ENCODE results near the gene FBXL14. TPM values are rescaled to one million over a fixed set of nuclear protein-coding genes. Genes with fewer than 3 reads are reported as not detected.

The FBXL14 gene
- total and polyA plus RNA-seq, 9 of the 15 experiments (the other 6 are each of a cell fraction or from before 2014, with no cell fraction given): 0.13 to 9.8 (median 3.3) TPM

DNA sequence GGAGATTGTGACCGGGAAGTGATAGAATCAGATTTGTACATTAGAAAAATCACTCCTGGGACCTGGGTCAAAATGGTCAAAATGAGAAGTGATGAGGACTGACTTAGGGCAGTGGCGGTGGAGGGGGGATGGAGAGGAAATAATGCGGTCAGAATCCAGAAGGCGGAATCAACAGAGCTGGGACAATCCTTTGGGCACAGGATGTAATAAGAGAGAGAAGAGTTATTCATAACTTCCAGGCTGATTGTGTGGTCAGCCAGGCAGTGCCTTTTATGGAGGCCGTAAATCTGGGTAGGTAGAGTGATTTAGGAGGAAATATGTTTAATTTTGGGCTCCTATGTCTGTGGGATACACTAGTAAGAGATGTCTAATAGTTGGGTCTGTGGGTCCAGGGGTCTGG lies 21.6 kb downstream of the FBXL14 start:
- Histone ChIP-seq H3K27ac (ENCODE audit: extremely low read depth, low read depth, low read length) (no peak overlapping the region), H3K4me2 (ENCODE audit: insufficient read depth, low read length) (no peak overlapping the region), H3K4me1 (replicated peaks in 1 of 2; ENCODE audit: control insufficient read depth in 2 of 2, insufficient read depth in 2 of 2, low read length in 2 of 2) (peaks cover 16 to 26% of the 10 kb centered on the region in 2 experiments; a peak in 4 of 5 replicates), H3K4me3 (no peak overlapping the region), H3K79me2 (ENCODE audit: control insufficient read depth, insufficient read depth, low read length) (peaks cover 3% of the 10 kb centered on the region; the same call in 1 of the 3 replicates), H3K9me1 (ENCODE audit: control insufficient read depth, insufficient read depth, low read length) (no peaks in the 10 kb centered on the region), H2AFZ (ENCODE audit: low read depth, low read length) (no peak overlapping the region), H3K36me3 (ENCODE audit: control insufficient read depth, insufficient read depth, low read length) (no peaks in the 10 kb centered on the region), H3K27me3 (ENCODE audit: control insufficient read depth in 2 of 2, insufficient read depth in 2 of 2, low read length in 2 of 2) (no peaks in the 10 kb centered on the region), H3K9me3 (replicated peaks; ENCODE audit: control insufficient read depth, insufficient read depth, low read depth, low read length) (no peaks in the 10 kb centered on the region), H4K20me1 (replicated peaks; ENCODE audit: control insufficient read depth, insufficient read depth, low read length) (no peaks in the 10 kb centered on the region), H3K9ac (ENCODE audit: insufficient read depth in 1 of 2, low read depth in 2 of 2, low read length in 2 of 2) (no peak overlapping the region)
- ATAC-seq (no peak), DNase-seq (ENCODE audit: extremely low read depth in 1 of 4, low spot score in 3 of 4) (no peak), FAIRE-seq (no peak)
- in situ Hi-C loops (cut with MboI) (no loop called here), intact Hi-C loops (cut with micrococcal nuclease) (loop anchor here (10.0 kb wide), 1 partner anchor 58 kb away; no protein-coding TSS in a partner anchor)
- POLR2A ChIA-PET: no interaction called here
- CTCF ChIA-PET (ENCODE audit: low intra/inter-chr PET ratio): no interaction called here
- no TSS peak for BruUV-seq (replicated peaks)
- TF ChIP-seq ZNF280A (IDR thresholded peaks at IDR 0.05; ENCODE audit: low read depth, partially characterized antibody) (no peak), MEF2D (tag; conservative IDR thresholded peaks at IDR 0.05; ENCODE audit: low read depth) (no peak), ZSCAN29 (IDR thresholded peaks at IDR 0.05) (no peak), GTF3C2 (IDR thresholded peaks at IDR 0.05; ENCODE audit: borderline replicate concordance, extremely low read depth, insufficient read length) (no peak), ZBTB43 (CRISPR knock-in tag; IDR thresholded peaks at IDR 0.05) (no peak), RBM25 (IDR thresholded peaks at IDR 0.05; ENCODE audit: low read depth, low read length, severe bottlenecking) (no peak)
- 63% methylated on average over 4 of the region's 5 CpGs for WGBS (ENCODE audit: insufficient coverage, low coverage, missing lambda C conversion rate)
